DMS79 treated with DMSO at 0.1 percent for 48 hours (cell line): Measurements from ENCODE around the gene VAV2.
"Not testable (repeated sequence)": the region's sequence is repeated elsewhere in the genome, so short reads cannot be mapped to it uniquely, and the experiment has no call there.

Experiments
- DNase-seq: peaks from one replicate; lab custom pipeline; 2025; lab: John Stamatoyannopoulos, UW

VAV2 gene

GRCh38 chr9:133767625-133768024 is 224.5 kb downstream of the VAV2 start:
- no peak for DNase-seq

GRCh38 chr9:133767008-133767407 is 225.1 kb downstream of the VAV2 start:
- DNase-seq = no peak

GRCh38 chr9:133766234-133766633 is 225.9 kb downstream of the VAV2 start:
- DNase-seq = not testable (repeated sequence)

- no peak for DNase-seq
These were observed 228.6 kb downstream of the VAV2 start for GRCh38 chr9:133763272-133764183.

- no peak for DNase-seq
These were observed 229.4 kb downstream of the VAV2 start for GRCh38 chr9:133762488-133763271.

- DNase-seq = no peak
These were observed 230.4 kb downstream of the VAV2 start for GRCh38 chr9:133761641-133762248.

GRCh38 chr9:133760713-133761290 is 231.3 kb downstream of the VAV2 start:
- DNase-seq = no peak

GRCh38 chr9:133759946-133760345 is 232.2 kb downstream of the VAV2 start:
- no peak for DNase-seq

GRCh38 chr9:133759146-133759900 is 232.8 kb downstream of the VAV2 start:
- DNase-seq = no peak

- no peak for DNase-seq
These were observed 233.9 kb downstream of the VAV2 start for GRCh38 chr9:133758228-133758627.

- no peak for DNase-seq
These were observed 237.4 kb downstream of the VAV2 start for GRCh38 chr9:133754688-133755227.

GRCh38 chr9:133754187-133754586 is 237.9 kb downstream of the VAV2 start:
- DNase-seq = no peak

- DNase-seq = no peak
These were observed 239.2 kb downstream of the VAV2 start for GRCh38 chr9:133752739-133753446.

GRCh38 chr9:133750982-133751649 is 241.0 kb downstream of the VAV2 start:
- DNase-seq = no peak

GRCh38 chr9:133747309-133747708 is 244.8 kb downstream of the VAV2 start:
- DNase-seq = no peak

GRCh38 chr9:133744528-133744927 is 247.6 kb downstream of the VAV2 start:
- not testable (repeated sequence) for DNase-seq

GRCh38 chr9:133742849-133743444 is 249.2 kb downstream of the VAV2 start:
- DNase-seq = peak; percentile 57

GRCh38 chr9:133742251-133742650 is 249.9 kb downstream of the VAV2 start:
- DNase-seq = no peak

- no peak for DNase-seq
These were observed 250.4 kb downstream of the VAV2 start for GRCh38 chr9:133741716-133742115.

GRCh38 chr9:133740911-133741310 is 251.2 kb downstream of the VAV2 start:
- DNase-seq = no peak
